NT2/D1 (cell line): Measurements from ENCODE around the gene OPCML.

ENCODE experiments used
- SUZ12 ChIP-seq: IDR thresholded peaks from 2 replicates; pipeline ENCODE4 v1.6.1; 2011; ENCODE audit not compliant: insufficient read length, insufficient read depth; ENCODE audit errors: extremely low read depth
- YY1 ChIP-seq: IDR thresholded peaks from 2 replicates; pipeline ENCODE4 v1.6.1; 2011; ENCODE audit not compliant: insufficient read length, insufficient read depth
- ZNF274 ChIP-seq: IDR thresholded peaks from 2 replicates; pipeline ENCODE4 v1.6.1; 2011; ENCODE audit warnings: mild to moderate bottlenecking, low read depth, low read length

- no peak for TF ChIP-seq SUZ12
- TF ChIP-seq YY1: no peak
- no peak for TF ChIP-seq ZNF274
These were observed 324.3 kb downstream of the OPCML start for GRCh38 chr11:133207995-133208394.
